ENCODE measurements around the gene NOS3.
A peak's percentile ranks its signal among the peaks of the same experiment; 100 is the strongest.

DNA sequence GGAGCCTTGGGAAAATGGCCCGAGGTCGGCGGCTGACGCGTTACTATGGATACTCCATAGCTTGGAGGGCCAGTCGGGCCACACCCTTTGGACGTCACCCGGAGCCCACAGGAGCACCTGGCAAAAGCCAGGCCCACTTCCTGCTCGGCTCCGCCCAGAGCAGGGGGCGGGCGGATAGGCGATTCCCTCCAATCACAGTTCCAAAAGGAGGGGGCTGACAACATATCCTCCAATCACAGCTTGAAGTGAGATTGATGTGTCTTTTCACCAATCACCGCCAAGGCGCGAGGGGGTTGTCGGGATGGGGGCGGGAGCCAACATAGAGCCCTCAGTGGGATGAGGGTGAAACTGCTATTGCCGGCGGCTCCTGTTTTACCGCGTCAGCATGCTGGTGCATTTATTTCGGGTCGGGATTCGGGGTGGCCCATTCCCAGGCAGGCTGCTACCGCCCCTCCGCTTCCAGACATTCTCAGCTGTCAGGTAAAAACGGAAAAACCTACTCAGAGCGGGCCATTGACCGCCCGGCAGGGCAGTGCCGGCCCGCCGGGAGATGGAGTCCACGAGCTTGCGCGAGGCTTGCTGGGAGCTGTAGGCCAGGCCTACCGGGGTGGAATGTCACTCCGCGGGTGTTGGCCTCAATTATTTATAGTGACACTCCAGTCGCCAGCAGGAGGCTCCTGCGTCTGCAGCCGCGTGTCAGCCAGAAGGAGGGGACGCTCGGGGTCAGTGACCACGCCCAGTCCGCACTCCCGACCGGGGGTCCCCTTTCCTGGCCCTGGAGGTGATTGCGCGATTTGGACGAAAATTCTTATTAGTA, 37.5 kb downstream of the NOS3 start, which contains the start of gene ABCB8:
- TF ChIP-seq, protein P1, sequence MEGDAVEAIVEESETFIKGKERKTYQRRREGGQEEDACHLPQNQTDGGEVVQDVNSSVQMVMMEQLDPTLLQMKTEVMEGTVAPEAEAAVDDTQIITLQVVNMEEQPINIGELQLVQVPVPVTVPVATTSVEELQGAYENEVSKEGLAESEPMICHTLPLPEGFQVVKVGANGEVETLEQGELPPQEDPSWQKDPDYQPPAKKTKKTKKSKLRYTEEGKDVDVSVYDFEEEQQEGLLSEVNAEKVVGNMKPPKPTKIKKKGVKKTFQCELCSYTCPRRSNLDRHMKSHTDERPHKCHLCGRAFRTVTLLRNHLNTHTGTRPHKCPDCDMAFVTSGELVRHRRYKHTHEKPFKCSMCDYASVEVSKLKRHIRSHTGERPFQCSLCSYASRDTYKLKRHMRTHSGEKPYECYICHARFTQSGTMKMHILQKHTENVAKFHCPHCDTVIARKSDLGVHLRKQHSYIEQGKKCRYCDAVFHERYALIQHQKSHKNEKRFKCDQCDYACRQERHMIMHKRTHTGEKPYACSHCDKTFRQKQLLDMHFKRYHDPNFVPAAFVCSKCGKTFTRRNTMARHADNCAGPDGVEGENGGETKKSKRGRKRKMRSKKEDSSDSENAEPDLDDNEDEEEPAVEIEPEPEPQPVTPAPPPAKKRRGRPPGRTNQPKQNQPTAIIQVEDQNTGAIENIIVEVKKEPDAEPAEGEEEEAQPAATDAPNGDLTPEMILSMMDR (IDR thresholded peaks at IDR 0.05; ENCODE audit: insufficient read depth, low read depth, low read length): peak; percentile 20
- TF ChIP-seq EZH2 (IDR thresholded peaks at IDR 0.05; ENCODE audit: insufficient read depth, low read length): no peak

All from astrocyte (in vitro differentiated cells and primary cell).